Skin of body (tissue), 2 donors: ENCODE results near the gene PTPRM. TPM values are rescaled to one million over a fixed set of nuclear protein-coding genes. Genes with fewer than 3 reads are reported as not detected.

ENCODE experiments used
- DNase-seq: peaks from one replicate; lab custom pipeline; 2025; lab: John Stamatoyannopoulos, UW
- total RNA-seq: library from RNA; depleted of rRNA; stranded (reverse); fragments of >200 nt; gene quantifications from one replicate; pipeline ENCODE4 v1.2.3, GENCODE V29; 2014

Gene PTPRM
- total RNA-seq, 1 donor from 2014 or later, result 46.3 TPM

GRCh38 chr18:8354304-8354703, 787.2 kb downstream of the PTPRM start:
- DNase-seq, result no peak

DNA sequence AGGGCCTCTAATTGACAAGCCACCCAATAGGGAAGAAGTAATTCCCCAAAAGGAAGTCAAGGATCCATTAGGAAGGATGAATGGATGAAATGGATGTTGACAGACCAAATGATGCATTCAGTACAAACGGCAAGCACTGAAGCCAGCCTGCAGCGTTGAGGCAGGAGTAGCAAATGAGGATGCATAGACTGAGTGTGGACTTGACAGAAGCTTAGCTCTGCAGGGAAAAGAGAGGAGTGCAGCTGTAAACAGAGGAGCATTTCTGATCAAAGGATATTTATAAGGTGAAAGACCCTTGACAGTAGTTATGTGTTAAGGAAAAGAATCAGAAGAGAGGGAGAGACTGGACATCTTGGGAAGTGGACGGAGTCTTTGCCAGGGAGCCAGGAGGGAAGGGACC, 788.9 kb downstream of the PTPRM start:
- DNase-seq, result no peak

DNA sequence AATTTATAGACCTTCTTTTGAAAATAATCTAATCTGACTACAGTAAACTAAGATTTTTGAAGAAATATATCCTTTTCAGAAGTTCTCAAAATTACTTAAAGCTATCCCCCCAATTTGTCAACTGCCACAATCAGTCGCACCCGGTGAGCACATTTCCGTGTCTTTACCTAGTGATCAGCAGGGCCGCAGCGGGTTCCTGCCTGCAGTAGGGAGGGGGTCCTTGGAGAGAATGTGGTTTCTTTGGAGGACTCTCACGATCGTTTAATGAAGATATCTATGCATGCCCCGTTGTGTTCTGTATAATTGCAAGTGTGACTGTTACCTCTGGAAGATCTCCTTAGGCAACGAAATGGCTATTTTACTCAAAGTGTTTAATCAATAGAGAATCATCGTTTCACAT, 790.2 kb downstream of the PTPRM start:
- DNase-seq, result no peak

DNA sequence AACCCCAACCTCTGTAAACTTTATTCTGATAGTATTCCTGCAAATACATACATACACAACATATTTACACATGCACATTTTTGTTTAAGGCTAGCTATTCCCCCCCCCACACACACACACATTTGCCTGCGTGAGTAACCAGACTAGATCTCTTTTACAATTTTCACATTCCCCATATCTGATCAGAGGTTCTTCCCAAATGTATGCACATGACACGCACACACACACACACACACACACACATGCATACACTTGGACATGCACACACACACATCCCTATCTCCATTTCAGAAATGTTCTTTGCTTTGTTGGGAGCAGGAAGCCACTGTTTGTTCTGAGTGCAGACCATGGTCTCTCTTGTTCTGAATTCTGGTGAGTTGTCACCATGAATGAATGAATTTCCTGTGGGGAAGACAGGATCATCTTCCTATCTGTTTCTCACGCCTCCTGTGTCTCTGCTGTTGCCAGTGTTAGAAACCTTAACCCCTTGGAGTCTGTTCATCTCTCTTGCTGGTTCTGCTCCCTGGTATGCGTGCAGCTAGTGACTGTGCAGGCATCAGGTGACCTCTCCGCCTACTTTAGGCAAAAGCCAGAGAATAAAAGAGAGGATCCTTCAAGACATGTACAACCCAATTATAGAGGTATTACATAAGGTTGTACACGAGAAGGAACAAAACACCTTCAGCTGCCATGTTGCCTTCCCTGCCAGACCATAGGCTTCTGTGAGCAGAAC, 791.1 kb downstream of the PTPRM start:
- DNase-seq, result no peak

DNA sequence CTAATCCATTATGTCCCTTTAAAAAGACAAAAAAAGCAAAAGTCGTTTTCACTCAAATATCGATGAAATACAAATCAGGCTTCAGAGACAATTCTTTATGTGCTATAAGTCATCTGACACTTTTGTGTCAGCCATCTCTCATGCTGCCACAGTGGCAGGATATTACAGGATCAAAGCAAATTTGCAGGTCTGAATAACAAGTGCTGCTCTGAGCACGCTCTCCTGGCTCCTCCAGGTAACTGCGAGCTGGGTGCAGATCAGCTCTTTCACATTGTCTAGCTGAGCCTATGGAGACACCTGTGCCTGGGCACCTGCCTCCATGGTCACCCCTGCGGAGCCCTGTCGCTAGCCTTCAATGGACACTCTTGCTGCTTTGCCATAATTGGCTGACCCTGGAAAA, 792.0 kb downstream of the PTPRM start:
- no peak for DNase-seq

DNA sequence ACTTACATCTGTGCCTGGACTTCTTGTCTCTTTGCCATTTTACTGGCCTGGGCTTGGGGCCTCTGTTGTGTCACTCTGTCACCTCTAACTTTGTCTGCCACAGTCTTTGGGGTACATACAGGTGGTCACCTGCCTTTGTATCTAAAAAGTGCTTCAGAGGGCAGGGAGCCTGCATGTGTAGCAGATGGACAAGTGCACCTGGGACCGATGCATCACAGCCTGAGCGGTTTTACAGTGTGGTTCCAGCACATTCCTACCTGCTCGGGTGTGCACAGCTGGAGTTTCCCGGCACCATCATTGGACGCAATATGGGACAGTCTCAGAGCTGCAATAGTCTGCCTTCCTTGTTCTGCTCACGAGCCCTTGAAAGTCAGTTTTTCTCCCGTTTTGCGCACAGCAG, 792.4 kb downstream of the PTPRM start:
- no peak for DNase-seq

DNA sequence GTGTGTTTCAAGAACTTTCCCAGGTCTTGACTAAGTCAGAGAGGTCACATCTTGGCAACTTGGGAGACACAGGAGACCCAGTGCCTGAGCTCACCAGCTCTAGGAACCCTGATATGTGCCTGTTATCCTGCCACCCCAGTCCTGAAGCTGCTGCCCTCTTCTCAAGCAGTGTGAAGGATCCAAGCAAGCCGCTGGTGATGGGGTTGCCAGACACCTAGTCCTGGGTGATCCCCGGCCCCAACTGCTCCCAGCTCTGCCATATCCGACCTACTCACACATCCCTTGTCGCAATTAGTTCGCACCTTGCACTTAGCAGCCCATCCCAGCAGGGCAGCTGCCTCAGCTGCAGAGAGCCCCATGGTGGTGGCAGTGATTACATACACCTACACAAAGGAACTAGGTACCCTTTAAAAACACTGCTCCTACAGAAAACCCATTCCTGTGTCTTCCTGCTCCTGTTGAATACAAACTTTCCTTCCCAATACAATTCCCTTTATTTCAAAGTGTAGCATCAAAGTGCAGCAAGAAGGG, 794.9 kb downstream of the PTPRM start:
- no peak for DNase-seq

- no peak for DNase-seq
Observed at GRCh38 chr18:8362863-8363262, 795.7 kb downstream of the PTPRM start.

DNA sequence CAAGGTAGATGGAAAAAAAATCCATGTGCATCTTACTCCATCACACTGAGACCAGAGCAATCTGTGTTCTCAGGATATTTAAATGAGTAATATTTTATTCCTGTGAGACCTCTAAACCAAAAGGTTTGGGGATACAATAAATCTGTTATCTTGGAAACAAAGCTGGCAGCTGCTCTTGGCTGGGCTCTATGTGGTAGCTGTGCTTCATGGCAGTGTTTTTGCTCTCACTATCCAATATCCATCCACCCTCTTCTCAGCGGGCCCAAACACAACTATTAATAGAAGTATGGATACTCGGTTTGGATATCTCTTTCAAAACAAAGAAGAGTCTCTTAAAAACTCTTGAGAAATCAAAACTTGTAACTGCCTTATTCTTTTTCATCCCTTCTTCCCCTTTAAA, 797.3 kb downstream of the PTPRM start:
- DNase-seq, result no peak

- DNase-seq, result no peak
Observed at GRCh38 chr18:8365006-8365405, 797.9 kb downstream of the PTPRM start.

- no peak for DNase-seq
Observed at GRCh38 chr18:8365528-8365927, 798.4 kb downstream of the PTPRM start.

GRCh38 chr18:8366070-8366469, 799.0 kb downstream of the PTPRM start:
- no peak for DNase-seq

- no peak for DNase-seq
Observed at GRCh38 chr18:8366656-8367055, 799.5 kb downstream of the PTPRM start.

DNA sequence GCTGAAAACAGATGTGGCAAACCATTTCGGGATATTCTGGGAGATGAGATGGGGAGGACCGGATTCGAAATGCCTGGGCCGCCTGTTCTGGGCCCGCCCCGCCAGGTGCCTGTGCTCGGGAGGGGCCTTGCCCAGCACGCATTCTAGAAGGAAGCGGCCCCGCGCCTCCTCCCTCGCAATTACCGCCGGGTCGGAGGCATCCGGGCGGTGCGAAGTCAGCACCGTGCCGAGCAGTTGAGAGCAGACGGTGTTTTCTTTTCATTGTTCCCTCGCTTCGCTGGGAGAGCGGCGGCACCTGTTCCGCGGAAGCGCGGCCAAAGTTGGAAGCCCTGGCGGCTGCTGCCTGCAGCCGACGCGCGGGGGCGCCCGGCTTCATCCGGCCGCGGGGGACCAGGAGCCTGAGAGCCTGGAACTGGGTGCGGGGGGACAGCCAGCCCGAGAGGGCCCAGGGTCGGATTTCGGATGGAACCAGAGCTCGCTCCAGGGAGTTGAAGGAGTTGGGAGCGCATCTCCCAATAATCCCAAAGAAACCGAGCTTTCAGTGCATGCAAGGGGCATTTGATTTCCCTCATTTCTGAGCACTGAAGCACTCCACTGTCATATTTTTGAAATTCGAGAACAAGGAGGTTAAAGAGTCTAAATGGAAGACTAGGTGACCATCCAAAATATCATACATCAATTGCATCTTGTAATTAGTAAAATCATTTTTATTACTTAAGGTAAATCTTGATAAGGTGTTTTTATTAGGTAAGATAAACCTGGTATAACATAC, 800.3 kb downstream of the PTPRM start:
- DNase-seq, result no peak

DNA sequence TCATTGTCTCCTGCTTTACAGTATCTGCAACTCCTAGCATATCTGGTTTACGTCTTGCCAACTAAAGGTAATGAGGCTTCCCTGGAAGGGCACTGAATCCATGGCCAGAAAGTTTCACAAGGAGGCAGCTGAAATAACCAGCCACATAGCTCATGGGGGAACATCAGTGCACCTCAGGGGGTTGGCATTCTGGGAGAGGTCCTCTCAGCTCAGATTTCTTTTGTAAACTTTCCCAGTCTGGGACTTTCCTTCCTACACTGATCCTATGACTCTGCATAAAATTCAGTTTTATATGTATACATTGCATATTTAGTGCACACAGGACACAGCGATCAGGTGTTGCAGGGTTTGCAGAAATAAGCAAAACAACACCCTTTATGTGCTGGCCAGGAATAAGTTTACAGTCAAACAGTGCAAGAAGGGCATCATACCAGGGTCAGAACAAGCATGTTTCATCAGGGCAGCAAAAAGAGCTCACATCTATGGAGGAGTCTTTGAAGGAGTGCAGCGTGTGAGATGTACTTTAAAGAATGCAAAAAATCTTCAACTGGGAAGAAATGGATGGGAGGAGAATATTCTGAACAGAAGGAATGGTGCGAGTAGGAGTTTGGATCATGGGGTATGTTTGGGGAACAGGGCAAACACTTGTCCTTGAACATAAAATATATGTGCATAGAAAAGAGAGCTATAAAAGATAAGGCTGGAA, 801.5 kb downstream of the PTPRM start:
- no peak for DNase-seq

DNA sequence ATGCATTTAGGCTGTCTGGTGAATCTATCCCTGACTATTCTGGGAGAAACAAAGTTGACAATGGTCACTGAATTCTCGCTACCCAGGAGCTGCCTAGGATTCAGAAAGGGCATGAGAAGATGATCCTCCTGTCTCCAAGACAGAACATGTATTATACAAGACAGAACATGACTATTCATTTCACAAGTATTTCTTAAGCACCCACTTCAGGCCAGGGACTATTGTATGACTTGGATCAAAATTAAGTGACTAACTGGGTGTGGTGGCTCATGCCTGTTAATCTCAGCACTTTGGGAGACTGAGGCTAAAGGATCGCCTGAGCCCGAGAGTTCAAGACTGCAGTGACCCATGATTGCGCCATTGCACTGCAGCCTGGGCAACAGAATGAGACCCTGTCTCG, 806.4 kb downstream of the PTPRM start:
- no peak for DNase-seq

DNA sequence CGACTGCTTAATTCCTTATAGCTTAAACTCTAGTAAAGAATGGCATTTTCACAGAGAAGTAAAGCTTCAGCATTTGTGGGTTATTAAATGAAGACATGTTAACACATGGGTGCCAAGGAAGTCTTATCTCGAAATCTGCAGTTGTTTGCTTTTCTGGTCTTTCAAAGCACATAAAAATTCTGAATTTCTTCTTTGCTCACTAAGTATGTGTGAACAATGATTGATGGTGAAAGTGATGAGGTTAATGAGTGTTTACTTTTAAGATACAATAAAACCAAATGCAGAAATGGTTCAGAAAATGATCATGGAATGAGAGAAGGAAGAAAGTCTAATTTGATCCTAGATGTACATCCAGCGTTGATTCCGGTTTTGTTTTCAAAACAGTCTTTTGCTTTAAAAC, 807.6 kb downstream of the PTPRM start:
- no peak for DNase-seq

DNA sequence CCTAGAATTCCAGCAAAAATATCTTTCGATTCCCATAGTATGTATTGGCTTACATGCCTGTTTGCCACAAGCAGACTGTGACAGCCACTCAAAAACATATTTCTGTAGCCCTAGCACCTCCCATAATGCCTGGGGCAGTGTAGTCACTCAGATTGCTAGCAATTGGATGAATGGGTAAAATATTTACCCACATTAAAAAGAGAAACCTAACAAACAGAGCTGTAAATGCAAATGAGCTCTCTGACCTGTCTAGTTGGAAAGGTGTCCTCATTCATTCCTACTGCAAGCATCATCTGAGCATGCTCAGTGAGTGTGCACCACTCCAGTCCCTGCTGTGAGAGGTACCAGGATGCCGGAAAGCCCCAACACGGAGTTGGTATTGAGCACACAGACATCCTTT, 808.1 kb downstream of the PTPRM start:
- no peak for DNase-seq

GRCh38 chr18:8376113-8376512, 809.0 kb downstream of the PTPRM start:
- no peak for DNase-seq

GRCh38 chr18:8379187-8379941, 812.2 kb downstream of the PTPRM start:
- DNase-seq, result no peak

GRCh38 chr18:8380006-8380405, 812.9 kb downstream of the PTPRM start:
- no peak for DNase-seq
